Adrenal gland (tissue), 5 donors: ENCODE measurements around the gene PFDN6.

Source experiments
- POLR2A ChIP-seq, 2 donors: fragments of 450-650 bp; IDR thresholded peaks; one replicate each; pipeline ENCODE4 v1.6.1; 2017; ENCODE audit warnings: antibody characterized with exemption in 2 of 2, mild to moderate bottlenecking in 2 of 2, moderate library complexity in 1 of 2
- TF ChIP-seq, protein P1 (sequence below), 6 experiments: fragments of 450-650 bp in 4 of 6; fragments of 200-600 bp in 2 of 6; sonication (generic) in 1 of 6; IDR thresholded peaks; 1 replicate in 5 of 6; 2 replicates in 1 of 6; pipeline versions ENCODE4 v1.5.1 to v1.8.0; 2016 to 2021; ENCODE audit warnings: antibody characterized with exemption in 6 of 6, mild to moderate bottlenecking in 2 of 6, moderate library complexity in 1 of 6
- donor health status: DM: no; HTN: no; CAD: no.

- TF ChIP-seq, protein P1, sequence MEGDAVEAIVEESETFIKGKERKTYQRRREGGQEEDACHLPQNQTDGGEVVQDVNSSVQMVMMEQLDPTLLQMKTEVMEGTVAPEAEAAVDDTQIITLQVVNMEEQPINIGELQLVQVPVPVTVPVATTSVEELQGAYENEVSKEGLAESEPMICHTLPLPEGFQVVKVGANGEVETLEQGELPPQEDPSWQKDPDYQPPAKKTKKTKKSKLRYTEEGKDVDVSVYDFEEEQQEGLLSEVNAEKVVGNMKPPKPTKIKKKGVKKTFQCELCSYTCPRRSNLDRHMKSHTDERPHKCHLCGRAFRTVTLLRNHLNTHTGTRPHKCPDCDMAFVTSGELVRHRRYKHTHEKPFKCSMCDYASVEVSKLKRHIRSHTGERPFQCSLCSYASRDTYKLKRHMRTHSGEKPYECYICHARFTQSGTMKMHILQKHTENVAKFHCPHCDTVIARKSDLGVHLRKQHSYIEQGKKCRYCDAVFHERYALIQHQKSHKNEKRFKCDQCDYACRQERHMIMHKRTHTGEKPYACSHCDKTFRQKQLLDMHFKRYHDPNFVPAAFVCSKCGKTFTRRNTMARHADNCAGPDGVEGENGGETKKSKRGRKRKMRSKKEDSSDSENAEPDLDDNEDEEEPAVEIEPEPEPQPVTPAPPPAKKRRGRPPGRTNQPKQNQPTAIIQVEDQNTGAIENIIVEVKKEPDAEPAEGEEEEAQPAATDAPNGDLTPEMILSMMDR (IDR thresholded peaks at IDR 0.05): no peak
- TF ChIP-seq POLR2A (IDR thresholded peaks at IDR 0.05): no peak
Observed at GRCh38 chr6:33315793-33316602, 26.6 kb downstream of the PFDN6 start.
